Stimulated activated CD8-positive, alpha-beta memory T cell treated with anti-CD3 and anti-CD28 coated beads, Interleukin-15, amount 100 ng/mL, for 24 hours (primary cell): ENCODE results near the gene SYNPO2.
"Not testable (repeated sequence)": the region's sequence is repeated elsewhere in the genome, so short reads cannot be mapped to it uniquely, and the experiment has no call there.

Source experiments
- DNase-seq: peaks from one replicate; pipeline ENCODE4 v3.0.0-alpha.2; 2020; ENCODE audit warnings: low read depth

SYNPO2 gene

GRCh38 chr4:119002476-119002875 is 113.8 kb downstream of the SYNPO2 start:
- DNase-seq, result no peak

- DNase-seq, result not testable (repeated sequence)
These were observed 114.3 kb downstream of the SYNPO2 start for GRCh38 chr4:119003001-119003400.

GRCh38 chr4:119005928-119006460 is 117.3 kb downstream of the SYNPO2 start:
- no peak for DNase-seq

- no peak for DNase-seq
These were observed 120.1 kb downstream of the SYNPO2 start for GRCh38 chr4:119008761-119009160.

- not testable (repeated sequence) for DNase-seq
These were observed 121.6 kb downstream of the SYNPO2 start for GRCh38 chr4:119010221-119010620.

GRCh38 chr4:119010909-119011606 is 122.4 kb downstream of the SYNPO2 start:
- DNase-seq, result no peak

GRCh38 chr4:119011607-119011988 is 122.9 kb downstream of the SYNPO2 start:
- no peak for DNase-seq

GRCh38 chr4:119014658-119015057 is 126.0 kb downstream of the SYNPO2 start:
- DNase-seq, result no peak

GRCh38 chr4:119016636-119017035 is 128.0 kb downstream of the SYNPO2 start:
- DNase-seq, result no peak

GRCh38 chr4:119017636-119018035 is 129.0 kb downstream of the SYNPO2 start:
- no peak for DNase-seq

- DNase-seq, result no peak
These were observed 131.5 kb downstream of the SYNPO2 start for GRCh38 chr4:119020158-119020557.

GRCh38 chr4:119022520-119022919 is 133.9 kb downstream of the SYNPO2 start:
- not testable (repeated sequence) for DNase-seq

- no peak for DNase-seq
These were observed 135.4 kb downstream of the SYNPO2 start for GRCh38 chr4:119024102-119024501.

- DNase-seq, result no peak
These were observed 136.8 kb downstream of the SYNPO2 start for GRCh38 chr4:119025420-119025819.

- DNase-seq, result no peak
These were observed 137.4 kb downstream of the SYNPO2 start for GRCh38 chr4:119025916-119026661.

- DNase-seq, result no peak
These were observed 138.2 kb downstream of the SYNPO2 start for GRCh38 chr4:119026662-119027444.

- DNase-seq, result no peak
These were observed 139.2 kb downstream of the SYNPO2 start for GRCh38 chr4:119027811-119028210.

GRCh38 chr4:119028296-119028695 is 139.6 kb downstream of the SYNPO2 start:
- no peak for DNase-seq

- no peak for DNase-seq
These were observed 141.3 kb downstream of the SYNPO2 start for GRCh38 chr4:119029847-119030535.

GRCh38 chr4:119030536-119030890 is 141.9 kb downstream of the SYNPO2 start:
- DNase-seq, result no peak

GRCh38 chr4:119031218-119031617 is 142.6 kb downstream of the SYNPO2 start:
- DNase-seq, result no peak
